Ramos (cell line): ENCODE data around the gene KATNB1.

Experiments used
- in situ Hi-C: fragments of 300-500 bp; cut with MboI; formaldehyde crosslinking; loops from one replicate; pipeline ENCODE4 v1.14.3; 2022; ENCODE audit warnings: low sequenced_read_pairs; ENCODE audit not compliant: unreplicated experiment

The KATNB1 gene

GRCh38 chr16:57754354-57755060 is 18.9 kb downstream of the KATNB1 start:
- in situ Hi-C loops, result no loop called here

- in situ Hi-C loops, result no loop called here
Observed at GRCh38 chr16:57755061-57755684, 19.6 kb downstream of the KATNB1 start.

GRCh38 chr16:57755726-57756423 is 20.3 kb downstream of the KATNB1 start:
- in situ Hi-C loops, result no loop called here

- in situ Hi-C loops, result no loop called here
Observed at GRCh38 chr16:57756424-57757325, 21.1 kb downstream of the KATNB1 start.

- in situ Hi-C loops, result no loop called here
Observed at GRCh38 chr16:57757326-57757786, 21.8 kb downstream of the KATNB1 start.

GRCh38 chr16:57757883-57758282 is 22.3 kb downstream of the KATNB1 start:
- in situ Hi-C loops, result no loop called here

- in situ Hi-C loops, result no loop called here
Observed at GRCh38 chr16:57758331-57759117, 23.0 kb downstream of the KATNB1 start.

- in situ Hi-C loops, result no loop called here
Observed at GRCh38 chr16:57759131-57759530, 23.6 kb downstream of the KATNB1 start.

GRCh38 chr16:57759541-57760356 is 24.2 kb downstream of the KATNB1 start:
- in situ Hi-C loops, result no loop called here

GRCh38 chr16:57760357-57761160 is 25.0 kb downstream of the KATNB1 start:
- in situ Hi-C loops, result no loop called here

GRCh38 chr16:57761301-57761700 is 25.7 kb downstream of the KATNB1 start:
- in situ Hi-C loops, result no loop called here

GRCh38 chr16:57761957-57762356 is 26.4 kb downstream of the KATNB1 start:
- in situ Hi-C loops, result no loop called here

GRCh38 chr16:57762365-57763040 is 26.9 kb downstream of the KATNB1 start:
- in situ Hi-C loops, result no loop called here

- in situ Hi-C loops, result no loop called here
Observed at GRCh38 chr16:57763285-57764005, 27.9 kb downstream of the KATNB1 start.

GRCh38 chr16:57764006-57764340 is 28.4 kb downstream of the KATNB1 start:
- in situ Hi-C loops, result no loop called here

- in situ Hi-C loops, result no loop called here
Observed at GRCh38 chr16:57764341-57765159, 29.0 kb downstream of the KATNB1 start.
